HG03342 (cell line): ENCODE data around the gene AGAP5.
"Not testable (repeated sequence)": the region's sequence is repeated elsewhere in the genome, so short reads cannot be mapped to it uniquely, and the experiment has no call there.

Experiments
- ATAC-seq: cut with Tn5 transposase; IDR thresholded peaks from one replicate; pipeline ENCODE4 v1.9.1; 2021; ENCODE audit warnings: mild to moderate bottlenecking, moderate library complexity; ENCODE audit not compliant: unreplicated experiment

Gene AGAP5

DNA sequence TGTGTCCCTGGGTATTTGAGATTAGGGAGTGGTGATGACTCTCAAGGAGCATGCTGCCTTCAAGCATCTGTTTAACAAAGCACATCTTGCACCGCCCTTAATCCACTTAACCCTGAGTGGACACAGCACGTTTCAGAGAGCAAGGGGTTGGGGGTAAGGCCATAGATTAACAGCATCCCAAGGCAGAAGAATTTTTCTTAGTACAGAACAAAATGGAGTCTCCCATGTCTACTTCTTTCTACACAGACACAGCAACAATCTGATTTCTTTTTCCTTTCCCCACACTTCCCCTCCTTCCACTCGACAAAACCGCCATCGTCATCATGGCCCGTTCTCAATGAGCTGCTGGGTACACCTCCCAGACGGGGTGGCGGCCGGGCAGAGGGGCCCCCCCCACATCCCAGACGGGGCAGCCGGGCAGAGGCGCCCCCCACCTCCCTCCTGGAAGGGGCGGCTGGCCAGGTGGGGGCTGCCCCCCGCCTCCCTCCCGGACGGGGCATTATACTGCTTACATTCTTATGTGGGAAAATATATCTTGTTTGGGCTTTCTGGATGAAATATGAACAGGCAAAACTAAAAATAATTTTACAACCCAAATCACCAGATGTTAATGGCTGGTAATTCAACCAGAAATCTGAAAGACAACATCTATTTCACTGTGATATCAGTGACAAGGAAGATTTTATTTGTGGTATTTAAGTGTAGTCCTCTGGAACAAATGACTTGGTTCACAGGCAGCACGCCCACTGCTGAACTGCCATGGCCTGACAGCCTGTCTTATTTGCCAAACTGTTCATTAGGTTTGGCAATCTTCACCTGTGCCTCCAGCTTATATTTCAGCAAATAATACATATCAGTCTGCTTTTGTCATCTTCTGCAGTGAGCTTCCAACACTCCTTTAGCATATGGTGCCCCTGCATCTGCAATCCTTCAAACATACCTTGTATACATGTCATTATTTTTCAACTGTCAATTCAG is 17.6 kb upstream of the AGAP5 start:
- not testable (repeated sequence) for ATAC-seq

- ATAC-seq = not testable (repeated sequence)
These were observed 16.6 kb upstream of the AGAP5 start for GRCh38 chr10:73714483-73714882.

DNA sequence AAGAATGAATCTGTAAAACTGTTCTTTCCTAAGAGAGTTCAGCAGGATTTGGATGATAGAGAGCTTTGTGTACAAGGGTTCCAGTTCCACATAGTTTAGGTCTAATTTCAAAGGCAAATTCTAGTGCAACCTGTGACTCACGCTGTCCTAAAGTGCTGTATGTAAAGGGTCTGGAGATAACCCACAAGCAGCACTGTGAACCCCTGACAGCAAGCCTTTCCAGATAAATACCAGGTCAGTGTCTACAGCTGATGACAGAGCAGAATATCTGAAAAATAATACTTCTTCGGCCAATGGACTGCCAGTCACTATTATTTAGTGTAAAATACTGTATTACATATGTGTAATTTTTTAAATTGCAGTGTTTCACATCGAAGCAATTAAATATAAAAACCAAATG is 16.0 kb upstream of the AGAP5 start:
- not testable (repeated sequence) for ATAC-seq

DNA sequence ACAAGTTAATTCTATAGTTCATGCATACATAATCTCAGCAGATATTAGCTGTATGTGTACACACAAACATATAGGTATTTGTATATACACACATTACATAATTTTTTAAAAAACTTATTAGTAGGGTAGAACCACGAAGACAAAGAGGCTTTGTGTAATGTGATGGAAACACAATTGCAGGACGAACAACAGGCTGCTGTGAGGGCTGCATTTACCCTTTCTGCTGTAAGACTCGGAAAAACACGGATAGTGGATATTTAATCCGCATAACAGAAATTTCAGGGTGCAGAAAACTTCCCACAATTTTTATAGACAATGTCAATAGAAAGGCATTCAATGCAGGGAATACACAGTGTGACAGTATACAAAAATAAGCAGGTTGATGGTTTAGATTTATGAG is 13.8 kb upstream of the AGAP5 start:
- ATAC-seq = not testable (repeated sequence)

GRCh38 chr10:73708122-73708521 is 10.2 kb upstream of the AGAP5 start:
- not testable (repeated sequence) for ATAC-seq

DNA sequence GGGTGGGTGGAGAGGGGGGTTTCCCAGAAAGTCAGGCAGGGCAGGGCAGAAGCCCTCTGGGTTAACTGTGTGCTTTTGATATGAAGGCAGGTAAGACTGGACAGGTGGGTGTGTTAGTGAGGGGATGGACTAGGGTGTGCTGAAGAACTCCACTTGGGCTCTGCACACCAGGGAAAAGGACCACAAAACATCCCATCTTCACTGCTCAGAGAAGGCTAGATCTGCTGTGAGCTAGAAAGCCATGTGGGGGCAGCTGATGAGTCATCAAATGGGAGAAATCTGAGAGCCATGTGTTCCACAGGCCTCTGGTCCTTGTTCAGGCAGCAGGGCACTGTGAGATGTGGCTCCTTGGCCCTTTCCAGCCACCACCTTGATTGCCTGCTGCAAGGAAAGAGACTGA is 9.7 kb upstream of the AGAP5 start:
- ATAC-seq = not testable (repeated sequence)

DNA sequence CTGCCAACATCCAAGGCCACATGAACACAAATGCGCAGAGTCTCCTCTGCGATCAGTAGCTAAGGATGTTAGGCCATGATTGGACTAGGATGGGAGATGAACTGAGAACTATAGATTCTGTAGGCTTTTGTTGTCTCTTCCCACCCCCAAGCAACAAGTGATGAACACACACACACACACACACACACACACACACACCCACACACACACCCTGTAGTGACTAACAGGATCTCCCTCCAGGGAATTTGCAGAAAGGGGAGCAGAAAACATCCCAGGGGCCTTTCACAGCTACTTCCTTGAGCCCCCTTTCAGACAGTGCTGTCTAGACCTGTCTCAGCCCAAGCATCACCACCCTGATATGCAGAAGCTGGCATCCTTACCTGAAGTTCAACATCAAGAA is 8.6 kb upstream of the AGAP5 start:
- not testable (repeated sequence) for ATAC-seq

- ATAC-seq = not testable (repeated sequence)
These were observed 7.7 kb upstream of the AGAP5 start for GRCh38 chr10:73705506-73706072.

GRCh38 chr10:73703924-73704323 is 6.0 kb upstream of the AGAP5 start:
- not testable (repeated sequence) for ATAC-seq

DNA sequence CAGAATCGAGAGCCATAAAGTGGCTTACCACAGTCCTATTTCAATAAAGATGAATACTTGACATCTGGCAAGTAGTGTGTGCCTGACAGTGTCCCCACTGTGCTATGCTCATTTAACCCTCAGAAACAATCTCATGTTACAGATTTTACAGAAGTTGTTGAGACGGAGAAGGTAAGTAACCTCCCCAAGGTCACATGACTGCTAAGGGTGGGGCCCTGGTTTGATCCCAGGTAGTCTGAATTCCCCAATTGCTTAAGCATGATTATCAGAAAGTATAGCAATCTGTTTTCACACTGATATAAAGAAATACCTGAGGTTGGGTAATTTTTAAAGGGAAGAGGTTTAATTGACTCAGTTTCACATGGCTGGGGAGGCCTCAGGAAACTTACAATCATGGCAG is 910 bp upstream of the AGAP5 start:
- ATAC-seq = not testable (repeated sequence)

- ATAC-seq = not testable (repeated sequence)
These were observed 2.6 kb downstream of the AGAP5 start for GRCh38 chr10:73695302-73695701.

DNA sequence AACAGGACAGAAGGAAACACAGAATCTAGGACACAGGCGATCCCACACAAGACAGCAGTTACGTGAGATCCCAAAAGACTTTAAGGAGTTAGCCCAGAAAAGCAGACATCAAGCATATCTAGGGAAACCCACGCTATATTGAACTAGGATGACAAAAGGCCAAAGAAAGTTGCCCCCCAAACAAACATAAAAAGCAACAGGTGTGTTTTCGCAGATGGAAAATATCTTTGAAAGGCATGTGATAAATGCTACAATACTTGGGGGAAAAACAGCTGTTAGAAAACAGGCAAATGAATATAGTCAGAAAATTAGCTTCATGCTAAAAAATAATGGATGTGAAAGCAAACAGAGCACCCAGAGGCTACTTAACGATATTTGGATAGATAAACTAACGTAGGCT is 7.2 kb downstream of the AGAP5 start:
- ATAC-seq = not testable (repeated sequence)

DNA sequence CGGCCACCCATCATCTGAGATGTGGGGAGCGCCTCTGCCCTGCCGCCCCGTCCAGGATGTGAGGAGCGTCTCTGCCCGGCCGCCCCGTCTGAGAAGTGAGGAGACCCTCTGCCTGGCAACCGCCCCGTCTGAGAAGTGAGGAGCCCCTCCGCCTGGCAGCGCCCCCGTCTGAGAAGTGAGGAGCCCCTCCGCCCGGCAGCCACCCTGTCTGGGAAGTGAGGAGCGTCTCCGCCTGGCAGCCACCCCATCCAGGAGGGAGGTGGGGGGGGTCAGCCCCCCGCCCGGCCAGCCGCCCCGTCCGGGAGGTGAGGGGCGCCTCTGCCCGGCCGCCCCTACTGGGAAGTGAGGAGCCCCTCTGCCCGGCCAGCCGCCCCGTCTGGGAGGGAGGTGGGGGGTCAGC is 8.3 kb downstream of the AGAP5 start:
- not testable (repeated sequence) for ATAC-seq

- not testable (repeated sequence) for ATAC-seq
These were observed 10.3 kb downstream of the AGAP5 start for GRCh38 chr10:73687641-73688040.

DNA sequence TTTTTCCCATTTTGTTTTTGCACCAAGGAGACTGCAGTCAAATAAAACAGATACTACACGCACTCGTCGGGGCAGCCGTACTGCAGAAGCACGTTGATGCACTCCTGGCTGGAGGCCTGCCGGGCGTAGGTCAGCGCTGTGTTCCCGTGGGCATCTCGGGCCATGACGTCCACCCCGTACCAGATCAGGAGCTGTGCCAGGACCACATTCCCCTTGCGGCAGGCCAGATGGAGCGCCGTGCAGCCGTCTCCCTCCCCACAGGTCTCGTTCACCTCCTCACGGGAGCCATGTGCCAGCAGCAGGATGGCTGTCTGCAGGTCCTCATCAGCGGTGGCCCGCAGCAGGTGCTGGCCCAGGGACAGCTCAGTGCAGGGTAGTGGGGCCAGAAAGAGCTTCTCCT is 23.4 kb downstream of the AGAP5 start:
- not testable (repeated sequence) for ATAC-seq

- not testable (repeated sequence) for ATAC-seq
These were observed 29.5 kb downstream of the AGAP5 start for GRCh38 chr10:73668378-73668777.

DNA sequence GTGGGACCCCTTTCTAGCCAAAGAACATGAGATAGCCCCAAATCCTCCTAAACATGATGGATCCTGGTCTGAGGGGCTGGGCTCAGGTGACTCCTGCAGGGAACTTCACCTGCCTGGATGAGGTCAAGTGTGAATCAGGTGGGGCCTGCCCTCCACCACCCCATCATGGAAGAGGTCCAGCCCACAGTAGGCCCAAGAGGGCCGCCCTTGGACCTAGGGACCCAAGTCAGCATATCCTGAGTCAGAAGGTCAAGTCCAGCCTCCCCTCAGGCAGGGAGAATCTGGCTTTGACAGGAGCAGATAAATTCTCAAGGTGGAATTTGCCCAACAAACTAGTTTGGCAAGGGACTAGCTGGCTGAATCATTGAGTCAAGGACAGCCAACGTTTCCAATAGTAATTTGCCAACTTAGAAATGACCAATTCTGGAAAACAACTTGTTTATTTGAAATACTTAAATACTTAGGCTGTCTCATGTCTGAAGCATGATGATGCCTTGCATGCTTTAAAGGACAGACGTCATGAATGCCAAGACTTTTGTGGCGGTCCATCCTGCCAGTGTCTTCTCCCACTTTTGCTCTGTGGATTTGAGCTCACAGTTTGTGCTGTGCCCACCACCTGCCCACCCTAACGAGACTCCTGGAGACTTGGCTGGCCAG is 31.6 kb downstream of the AGAP5 start:
- not testable (repeated sequence) for ATAC-seq

GRCh38 chr10:73665581-73665980 is 32.3 kb downstream of the AGAP5 start:
- ATAC-seq = not testable (repeated sequence)

GRCh38 chr10:73664156-73665040 is 33.5 kb downstream of the AGAP5 start:
- ATAC-seq = not testable (repeated sequence)

GRCh38 chr10:73663621-73664020 is 34.3 kb downstream of the AGAP5 start:
- not testable (repeated sequence) for ATAC-seq
